Measurements from ENCODE around the gene ADPRH. TPM values are rescaled to one million over a fixed set of nuclear protein-coding genes. Genes with fewer than 3 reads are reported as not detected.

The ADPRH gene
- total RNA-seq, 1 experiment from 2014 or later: 1.5 TPM

DNA sequence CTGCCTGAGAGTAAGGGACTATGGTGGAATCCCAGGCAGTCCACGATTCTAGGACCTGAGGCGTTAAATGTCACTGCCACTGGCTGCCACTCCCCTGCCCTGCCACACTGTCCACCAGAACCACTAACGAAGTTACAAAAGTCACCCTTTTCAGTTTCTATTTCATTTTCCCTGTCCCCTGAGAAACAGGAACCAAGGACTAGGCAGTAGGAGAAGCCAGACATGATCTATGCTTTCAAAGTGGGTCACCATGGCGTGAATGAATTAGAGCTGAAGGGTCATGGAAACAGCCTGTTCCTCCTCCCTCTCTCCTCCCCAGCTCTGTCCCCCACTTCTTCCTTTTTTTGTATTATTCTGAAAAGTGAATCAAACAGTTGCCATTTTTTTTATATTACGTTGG lies 9.1 kb upstream of the ADPRH start:
- POLR2A ChIA-PET: no interaction called here
- H3K27me3 ChIP-seq (ENCODE audit: insufficient read depth, low read length): no peaks in the 10 kb centered on the region
- no peak overlapping the region for H2AFZ ChIP-seq (ENCODE audit: low read depth, low read length, poor library complexity, severe bottlenecking)
- no peak overlapping the region for H3K4me3 ChIP-seq (replicated peaks in 1 of 2; ENCODE audit: low read depth in 1 of 2, low read length in 2 of 2)
- H3K9me3 ChIP-seq (ENCODE audit: control insufficient read depth in 1 of 2, insufficient read depth in 1 of 2, low read depth in 1 of 2, low read length in 2 of 2): no peaks in the 10 kb centered on the region
- no peak overlapping the region for H3K4me2 ChIP-seq (ENCODE audit: low read length)
- CTCF ChIA-PET: no interaction called here
- no TSS peak for BruUV-seq (replicated peaks)
- H3K36me3 ChIP-seq (ENCODE audit: control insufficient read depth in 1 of 2, insufficient read depth in 2 of 2, low read length in 2 of 2): no peaks in the 10 kb centered on the region
- no peak overlapping the region for H3K27ac ChIP-seq (ENCODE audit: low read depth, low read length)
- no peak for DNase-seq (ENCODE audit: low read depth, low spot score)
- intact Hi-C loops (cut with micrococcal nuclease): no loop called here
- TF ChIP-seq, protein P1, sequence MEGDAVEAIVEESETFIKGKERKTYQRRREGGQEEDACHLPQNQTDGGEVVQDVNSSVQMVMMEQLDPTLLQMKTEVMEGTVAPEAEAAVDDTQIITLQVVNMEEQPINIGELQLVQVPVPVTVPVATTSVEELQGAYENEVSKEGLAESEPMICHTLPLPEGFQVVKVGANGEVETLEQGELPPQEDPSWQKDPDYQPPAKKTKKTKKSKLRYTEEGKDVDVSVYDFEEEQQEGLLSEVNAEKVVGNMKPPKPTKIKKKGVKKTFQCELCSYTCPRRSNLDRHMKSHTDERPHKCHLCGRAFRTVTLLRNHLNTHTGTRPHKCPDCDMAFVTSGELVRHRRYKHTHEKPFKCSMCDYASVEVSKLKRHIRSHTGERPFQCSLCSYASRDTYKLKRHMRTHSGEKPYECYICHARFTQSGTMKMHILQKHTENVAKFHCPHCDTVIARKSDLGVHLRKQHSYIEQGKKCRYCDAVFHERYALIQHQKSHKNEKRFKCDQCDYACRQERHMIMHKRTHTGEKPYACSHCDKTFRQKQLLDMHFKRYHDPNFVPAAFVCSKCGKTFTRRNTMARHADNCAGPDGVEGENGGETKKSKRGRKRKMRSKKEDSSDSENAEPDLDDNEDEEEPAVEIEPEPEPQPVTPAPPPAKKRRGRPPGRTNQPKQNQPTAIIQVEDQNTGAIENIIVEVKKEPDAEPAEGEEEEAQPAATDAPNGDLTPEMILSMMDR (IDR thresholded peaks at IDR 0.05 in 2 of 3, conservative IDR thresholded peaks at IDR 0.05 in 1 of 3; ENCODE audit: borderline replicate concordance in 1 of 3, insufficient read depth in 1 of 3, low read depth in 2 of 3, low read length in 2 of 3): no peak
- TF ChIP-seq CEBPB (IDR thresholded peaks at IDR 0.05; ENCODE audit: low read depth): no peak
- no peak for ATAC-seq
- no peaks in the 10 kb centered on the region for H3K4me1 ChIP-seq (ENCODE audit: control insufficient read depth in 1 of 2, insufficient read depth in 2 of 2, low read length in 2 of 2)
- H3K79me2 ChIP-seq (ENCODE audit: insufficient read depth, low read length): no peaks in the 10 kb centered on the region
- RAD21 ChIA-PET (ENCODE audit: low non-redundant PET in 1 of 2, low total read pairs in 2 of 2, uncharacterized antibody in 2 of 2, unreplicated experiment in 2 of 2): no interaction called here
- no peak overlapping the region for H3K9ac ChIP-seq (ENCODE audit: low read length)
- no peaks in the 10 kb centered on the region for H3K9me2 ChIP-seq (ENCODE audit: insufficient read depth)
- H4K20me1 ChIP-seq (ENCODE audit: insufficient read depth): no peaks in the 10 kb centered on the region

DNA sequence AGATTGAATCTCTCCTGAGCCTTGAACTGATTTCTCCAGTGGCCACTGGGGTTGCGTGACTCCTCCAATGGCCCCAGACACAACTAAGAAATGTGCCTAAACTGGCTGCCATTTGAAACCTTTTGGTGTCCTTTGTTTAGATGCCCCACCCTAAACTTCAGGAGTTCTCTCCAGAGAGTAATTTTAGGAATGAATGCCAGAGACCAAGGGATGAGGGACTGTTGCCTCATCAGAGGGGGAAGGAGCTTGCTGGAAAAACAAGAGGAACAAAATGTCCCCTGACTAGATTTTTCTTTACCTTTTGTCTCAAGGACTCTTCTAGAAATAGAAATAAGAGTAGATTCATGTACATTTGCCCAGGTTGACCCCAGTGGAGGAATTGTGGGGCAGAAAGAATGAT lies 8.1 kb upstream of the ADPRH start:
- H3K9me2 ChIP-seq (ENCODE audit: insufficient read depth): no peaks in the 10 kb centered on the region
- intact Hi-C loops (cut with micrococcal nuclease): no loop called here
- no peak overlapping the region for H3K9ac ChIP-seq (ENCODE audit: low read length)
- no peaks in the 10 kb centered on the region for H3K27me3 ChIP-seq (ENCODE audit: insufficient read depth, low read length)
- no peak overlapping the region for H3K4me3 ChIP-seq (replicated peaks in 1 of 2; ENCODE audit: low read depth in 1 of 2, low read length in 2 of 2)
- TF ChIP-seq POLR2A (IDR thresholded peaks at IDR 0.05; ENCODE audit: borderline replicate concordance, extremely low read depth, insufficient read depth, insufficient read length) (no peak), RAD21 (IDR thresholded peaks at IDR 0.05; ENCODE audit: low read depth) (no peak), POLR2AphosphoS5 (IDR thresholded peaks at IDR 0.05; ENCODE audit: low read depth, low read length) (no peak), EZH2phosphoT487 (IDR thresholded peaks at IDR 0.05; ENCODE audit: borderline replicate concordance) (no peak), ELF1 (IDR thresholded peaks at IDR 0.05; ENCODE audit: borderline replicate concordance, low read depth) (no peak), CEBPB (IDR thresholded peaks at IDR 0.05; ENCODE audit: low read depth) (no peak), TCF7L2 (IDR thresholded peaks at IDR 0.05; ENCODE audit: borderline replicate concordance, extremely low read depth, insufficient read depth, insufficient read length) (no peak), ZFX (IDR thresholded peaks at IDR 0.05) (no peak), SRF (IDR thresholded peaks at IDR 0.05; ENCODE audit: low read depth) (no peak), EZH2 (IDR thresholded peaks at IDR 0.05) (no peak), JUND (IDR thresholded peaks at IDR 0.05) (no peak), YY1 (IDR thresholded peaks at IDR 0.05; ENCODE audit: extremely low read depth, insufficient replicate concordance, low read depth, low read length) (no peak), SIN3A (IDR thresholded peaks at IDR 0.05; ENCODE audit: low read depth) (no peak), CBX3 (IDR thresholded peaks at IDR 0.05; ENCODE audit: low read depth) (no peak), EGR1 (IDR thresholded peaks at IDR 0.05; ENCODE audit: low read depth) (no peak)
- TF ChIP-seq, protein P2, sequence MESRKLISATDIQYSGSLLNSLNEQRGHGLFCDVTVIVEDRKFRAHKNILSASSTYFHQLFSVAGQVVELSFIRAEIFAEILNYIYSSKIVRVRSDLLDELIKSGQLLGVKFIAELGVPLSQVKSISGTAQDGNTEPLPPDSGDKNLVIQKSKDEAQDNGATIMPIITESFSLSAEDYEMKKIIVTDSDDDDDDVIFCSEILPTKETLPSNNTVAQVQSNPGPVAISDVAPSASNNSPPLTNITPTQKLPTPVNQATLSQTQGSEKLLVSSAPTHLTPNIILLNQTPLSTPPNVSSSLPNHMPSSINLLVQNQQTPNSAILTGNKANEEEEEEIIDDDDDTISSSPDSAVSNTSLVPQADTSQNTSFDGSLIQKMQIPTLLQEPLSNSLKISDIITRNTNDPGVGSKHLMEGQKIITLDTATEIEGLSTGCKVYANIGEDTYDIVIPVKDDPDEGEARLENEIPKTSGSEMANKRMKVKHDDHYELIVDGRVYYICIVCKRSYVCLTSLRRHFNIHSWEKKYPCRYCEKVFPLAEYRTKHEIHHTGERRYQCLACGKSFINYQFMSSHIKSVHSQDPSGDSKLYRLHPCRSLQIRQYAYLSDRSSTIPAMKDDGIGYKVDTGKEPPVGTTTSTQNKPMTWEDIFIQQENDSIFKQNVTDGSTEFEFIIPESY (IDR thresholded peaks at IDR 0.05; ENCODE audit: extremely low read depth, insufficient replicate concordance, low read length): no peak
- TF ChIP-seq, protein P3, sequence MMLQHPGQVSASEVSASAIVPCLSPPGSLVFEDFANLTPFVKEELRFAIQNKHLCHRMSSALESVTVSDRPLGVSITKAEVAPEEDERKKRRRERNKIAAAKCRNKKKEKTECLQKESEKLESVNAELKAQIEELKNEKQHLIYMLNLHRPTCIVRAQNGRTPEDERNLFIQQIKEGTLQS (IDR thresholded peaks at IDR 0.05): no peak
- TF ChIP-seq, protein P4, sequence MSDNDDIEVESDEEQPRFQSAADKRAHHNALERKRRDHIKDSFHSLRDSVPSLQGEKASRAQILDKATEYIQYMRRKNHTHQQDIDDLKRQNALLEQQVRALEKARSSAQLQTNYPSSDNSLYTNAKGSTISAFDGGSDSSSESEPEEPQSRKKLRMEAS (IDR thresholded peaks at IDR 0.05): no peak
- H4K20me1 ChIP-seq (ENCODE audit: insufficient read depth): no peaks in the 10 kb centered on the region
- H3K36me3 ChIP-seq (ENCODE audit: control insufficient read depth in 1 of 2, insufficient read depth in 2 of 2, low read length in 2 of 2): no peaks in the 10 kb centered on the region
- no TSS peak for BruUV-seq (replicated peaks)
- no peak overlapping the region for H2AFZ ChIP-seq (ENCODE audit: low read depth, low read length, poor library complexity, severe bottlenecking)
- no peaks in the 10 kb centered on the region for H3K4me1 ChIP-seq (ENCODE audit: control insufficient read depth in 1 of 2, insufficient read depth in 2 of 2, low read length in 2 of 2)
- H3K4me2 ChIP-seq (ENCODE audit: low read length): no peak overlapping the region
- no peaks in the 10 kb centered on the region for H3K79me2 ChIP-seq (ENCODE audit: insufficient read depth, low read length)
- ChIA-PET POLR2A (interaction anchor here (0.7 kb wide), 1 partner anchor 14 kb away, joined by 3 read pairs; no protein-coding TSS in a partner anchor), CTCF (no interaction called here), RAD21 (ENCODE audit: low non-redundant PET in 1 of 2, low total read pairs in 2 of 2, uncharacterized antibody in 2 of 2, unreplicated experiment in 2 of 2) (no interaction called here)
- DNase-seq (ENCODE audit: low read depth, low spot score) (no peak), ATAC-seq (no peak)
- no peaks in the 10 kb centered on the region for H3K9me3 ChIP-seq (ENCODE audit: control insufficient read depth in 1 of 2, insufficient read depth in 1 of 2, low read depth in 1 of 2, low read length in 2 of 2)
- H3K27ac ChIP-seq (ENCODE audit: low read depth, low read length): no peak overlapping the region

Data from HCT116 (cell line).